Measurements from ENCODE around the gene HTD2.
"Not testable (repeated sequence)": the region's sequence is repeated elsewhere in the genome, so short reads cannot be mapped to it uniquely, and the experiment has no call there.

Gene HTD2

DNA sequence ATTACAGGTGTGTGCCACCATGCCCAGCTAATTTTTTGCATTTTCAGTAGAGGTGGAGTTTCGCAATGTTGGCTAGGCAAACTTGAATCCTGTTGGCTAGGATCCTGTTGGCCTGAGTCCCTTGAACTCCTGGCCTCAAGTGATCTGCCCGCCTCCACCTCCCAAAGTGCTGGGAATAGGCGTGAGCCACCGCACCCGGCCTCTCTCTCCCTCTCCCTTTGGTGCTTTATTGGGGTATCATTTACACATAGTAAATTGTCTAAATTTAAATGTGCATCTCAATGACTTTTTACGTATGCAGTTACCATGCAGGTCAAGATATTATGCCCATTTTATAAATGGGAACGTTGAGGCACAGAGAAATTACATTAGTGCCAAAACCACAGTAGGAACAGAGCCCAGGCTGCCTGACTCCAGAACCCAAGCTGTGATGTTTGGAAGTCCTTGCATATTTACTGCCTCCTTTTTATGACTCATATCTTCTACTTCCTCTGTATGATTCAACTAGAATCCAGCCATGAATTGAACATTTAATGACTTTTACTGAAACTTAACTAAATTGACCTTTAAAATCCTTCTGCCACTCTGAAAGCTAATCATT lies 34.3 kb upstream of the HTD2 start:
- H3K27ac ChIP-seq (ENCODE audit: low read depth, low read length) = no peak overlapping the region
- peaks cover 8 to 52% (median 36%) of the 10 kb centered on the region in 5 donors for H3K36me3 ChIP-seq (ENCODE audit: control insufficient read depth in 5 of 5, insufficient read depth in 5 of 5, low read length in 5 of 5)
- H3K4me3 ChIP-seq (ENCODE audit: low read depth in 1 of 5, low read length in 5 of 5) = no peak overlapping the region
- peaks cover 0 to 10% (median 10%) of the 10 kb centered on the region in 5 donors for H3K4me1 ChIP-seq (ENCODE audit: control insufficient read depth in 5 of 5, insufficient read depth in 5 of 5, low read length in 5 of 5)
- H3K9ac ChIP-seq (ENCODE audit: low read length in 5 of 5) = no peak overlapping the region
- no peaks in the 10 kb centered on the region for H3K27me3 ChIP-seq (ENCODE audit: control insufficient read depth in 5 of 5, insufficient read depth in 4 of 5, low read length in 5 of 5)
- H3K9me3 ChIP-seq (ENCODE audit: control insufficient read depth in 5 of 5, low read length in 5 of 5) = no peaks in the 10 kb centered on the region

GRCh38 chr3:58272891-58273290 lies 33.4 kb upstream of the HTD2 start:
- Histone ChIP-seq H3K27me3 (ENCODE audit: control insufficient read depth in 5 of 5, insufficient read depth in 4 of 5, low read length in 5 of 5) (no peaks in the 10 kb centered on the region), H3K9ac (ENCODE audit: low read length in 5 of 5) (no peak overlapping the region), H3K27ac (ENCODE audit: low read depth, low read length) (no peak overlapping the region), H3K36me3 (ENCODE audit: control insufficient read depth in 5 of 5, insufficient read depth in 5 of 5, low read length in 5 of 5) (peaks cover 8 to 43% (median 34%) of the 10 kb centered on the region in 5 donors), H3K4me1 (ENCODE audit: control insufficient read depth in 5 of 5, insufficient read depth in 5 of 5, low read length in 5 of 5) (peaks cover 0 to 10% (median 10%) of the 10 kb centered on the region in 5 donors), H3K9me3 (ENCODE audit: control insufficient read depth in 5 of 5, low read length in 5 of 5) (no peaks in the 10 kb centered on the region), H3K4me3 (ENCODE audit: low read depth in 1 of 5, low read length in 5 of 5) (no peak overlapping the region)

DNA sequence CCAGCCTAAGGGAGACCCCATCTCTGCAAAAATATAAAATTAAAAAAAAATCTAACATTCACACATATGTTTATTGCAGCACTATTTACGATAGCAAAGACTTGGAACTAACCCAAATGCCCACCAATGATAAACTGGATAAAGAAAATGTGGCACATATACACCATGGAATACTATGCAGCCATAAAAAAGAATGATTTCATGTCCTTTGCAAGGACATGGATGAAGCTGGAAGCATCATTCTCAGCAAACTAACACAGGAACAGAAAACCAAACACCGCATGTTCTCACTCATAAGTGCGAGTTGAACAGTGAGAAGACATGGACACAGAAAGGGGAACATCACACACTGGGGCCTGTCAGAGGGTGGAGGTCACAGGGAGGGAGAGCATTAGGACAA lies 33.0 kb upstream of the HTD2 start:
- H3K4me3 ChIP-seq (ENCODE audit: low read depth in 1 of 5, low read length in 5 of 5); H3K27ac ChIP-seq (ENCODE audit: low read depth, low read length); H3K27me3 ChIP-seq (ENCODE audit: control insufficient read depth in 5 of 5, insufficient read depth in 4 of 5, low read length in 5 of 5); H3K9ac ChIP-seq (ENCODE audit: low read length in 5 of 5); H3K9me3 ChIP-seq (ENCODE audit: control insufficient read depth in 5 of 5, low read length in 5 of 5): not testable (repeated sequence)
- peaks cover 0 to 10% (median 10%) of the 10 kb centered on the region in 5 donors for H3K4me1 ChIP-seq (ENCODE audit: control insufficient read depth in 5 of 5, insufficient read depth in 5 of 5, low read length in 5 of 5)
- H3K36me3 ChIP-seq (ENCODE audit: control insufficient read depth in 5 of 5, insufficient read depth in 5 of 5, low read length in 5 of 5) = peaks cover 8 to 40% (median 29%) of the 10 kb centered on the region in 5 donors

- Histone ChIP-seq H3K27me3 (ENCODE audit: control insufficient read depth in 5 of 5, insufficient read depth in 4 of 5, low read length in 5 of 5) (no peaks in the 10 kb centered on the region), H3K36me3 (ENCODE audit: control insufficient read depth in 5 of 5, insufficient read depth in 5 of 5, low read length in 5 of 5) (peaks cover 8 to 33% (median 23%) of the 10 kb centered on the region in 5 donors), H3K4me3 (ENCODE audit: low read depth in 1 of 5, low read length in 5 of 5) (no peak overlapping the region), H3K9me3 (ENCODE audit: control insufficient read depth in 5 of 5, low read length in 5 of 5) (no peaks in the 10 kb centered on the region), H3K9ac (ENCODE audit: low read length in 5 of 5) (no peak overlapping the region), H3K27ac (ENCODE audit: low read depth, low read length) (no peak overlapping the region), H3K4me1 (ENCODE audit: control insufficient read depth in 5 of 5, insufficient read depth in 5 of 5, low read length in 5 of 5) (peaks cover 0 to 10% (median 10%) of the 10 kb centered on the region in 5 donors)
Measured at GRCh38 chr3:58274027-58274614, 32.2 kb upstream of the HTD2 start.

DNA sequence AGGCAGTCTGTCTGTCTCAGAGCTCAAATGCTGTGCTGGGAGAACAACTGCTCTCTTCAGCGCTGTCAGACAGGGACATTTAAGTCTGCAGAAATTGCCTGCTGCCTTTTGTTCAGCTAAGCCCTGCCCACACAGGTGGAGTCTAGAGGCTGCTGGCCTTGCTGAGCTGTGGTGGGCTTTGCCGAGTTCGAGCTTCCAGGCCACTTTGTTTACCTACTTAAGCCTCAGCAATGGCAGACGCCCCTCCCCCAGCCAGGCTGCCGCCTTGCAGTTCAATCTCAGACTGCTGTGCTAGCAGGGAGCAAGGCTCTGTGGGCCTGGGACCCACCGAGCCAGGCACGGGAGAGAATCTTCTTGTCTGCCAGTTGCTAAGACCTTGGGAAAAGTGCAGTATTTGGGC lies 25.3 kb upstream of the HTD2 start:
- Histone ChIP-seq H3K36me3 (ENCODE audit: control insufficient read depth in 5 of 5, insufficient read depth in 5 of 5, low read length in 5 of 5) (peaks cover 3 to 50% (median 25%) of the 10 kb centered on the region in 5 donors), H3K27me3 (ENCODE audit: control insufficient read depth in 5 of 5, insufficient read depth in 4 of 5, low read length in 5 of 5) (no peaks in the 10 kb centered on the region)

GRCh38 chr3:58285334-58285733 lies 21.0 kb upstream of the HTD2 start:
- no peaks in the 10 kb centered on the region for H3K4me1 ChIP-seq (ENCODE audit: control insufficient read depth in 5 of 5, insufficient read depth in 5 of 5, low read length in 5 of 5)
- peaks cover 7 to 71% (median 43%) of the 10 kb centered on the region in 5 donors for H3K36me3 ChIP-seq (ENCODE audit: control insufficient read depth in 5 of 5, insufficient read depth in 5 of 5, low read length in 5 of 5)
- H3K4me3 ChIP-seq (ENCODE audit: low read depth in 1 of 5, low read length in 5 of 5) = no peak overlapping the region
- H3K27ac ChIP-seq (ENCODE audit: low read depth, low read length) = no peak overlapping the region
- no peaks in the 10 kb centered on the region for H3K27me3 ChIP-seq (ENCODE audit: control insufficient read depth in 5 of 5, insufficient read depth in 4 of 5, low read length in 5 of 5)
- H3K9me3 ChIP-seq (ENCODE audit: control insufficient read depth in 5 of 5, low read length in 5 of 5) = no peaks in the 10 kb centered on the region
- H3K9ac ChIP-seq (ENCODE audit: low read length in 5 of 5) = no peak overlapping the region

More for the DNA sequence above, 25.3 kb upstream of the HTD2 start:
- Histone ChIP-seq H3K4me3 (ENCODE audit: low read depth in 1 of 5, low read length in 5 of 5) (no peak overlapping the region), H3K4me1 (ENCODE audit: control insufficient read depth in 5 of 5, insufficient read depth in 5 of 5, low read length in 5 of 5) (no peaks in the 10 kb centered on the region), H3K9me3 (ENCODE audit: control insufficient read depth in 5 of 5, low read length in 5 of 5) (no peaks in the 10 kb centered on the region), H3K27ac (ENCODE audit: low read depth, low read length) (no peak overlapping the region), H3K9ac (ENCODE audit: low read length in 5 of 5) (no peak overlapping the region)

DNA sequence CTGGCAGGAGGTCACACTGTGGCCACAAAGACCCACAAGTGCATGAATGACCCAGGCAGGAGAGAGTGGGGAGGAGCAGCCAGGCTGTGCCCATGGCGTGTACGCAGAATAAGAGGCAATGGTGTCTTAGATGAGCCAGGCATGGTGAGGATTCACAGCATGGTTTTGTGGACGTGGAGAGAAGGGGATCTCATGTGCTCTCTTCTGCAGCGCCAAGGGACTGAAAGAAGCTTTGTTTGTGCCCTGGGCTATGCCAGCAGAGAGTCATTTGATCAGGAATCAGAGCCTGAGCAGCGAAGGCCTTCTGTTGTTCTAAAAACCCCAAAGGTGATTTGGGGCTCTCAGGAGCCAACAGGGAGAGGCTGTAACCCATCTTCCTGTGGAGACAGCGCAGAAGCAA lies 19.0 kb upstream of the HTD2 start:
- H3K9me3 ChIP-seq (ENCODE audit: control insufficient read depth in 5 of 5, low read length in 5 of 5) = no peaks in the 10 kb centered on the region
- no peak overlapping the region for H3K9ac ChIP-seq (ENCODE audit: low read length in 5 of 5)
- H3K4me1 ChIP-seq (ENCODE audit: control insufficient read depth in 5 of 5, insufficient read depth in 5 of 5, low read length in 5 of 5) = no peaks in the 10 kb centered on the region
- H3K27ac ChIP-seq (ENCODE audit: low read depth, low read length) = no peak overlapping the region
- H3K36me3 ChIP-seq (ENCODE audit: control insufficient read depth in 5 of 5, insufficient read depth in 5 of 5, low read length in 5 of 5) = peaks cover 4 to 63% (median 39%) of the 10 kb centered on the region in 5 donors
- no peaks in the 10 kb centered on the region for H3K27me3 ChIP-seq (ENCODE audit: control insufficient read depth in 5 of 5, insufficient read depth in 4 of 5, low read length in 5 of 5)
- no peak overlapping the region for H3K4me3 ChIP-seq (ENCODE audit: low read depth in 1 of 5, low read length in 5 of 5)

DNA sequence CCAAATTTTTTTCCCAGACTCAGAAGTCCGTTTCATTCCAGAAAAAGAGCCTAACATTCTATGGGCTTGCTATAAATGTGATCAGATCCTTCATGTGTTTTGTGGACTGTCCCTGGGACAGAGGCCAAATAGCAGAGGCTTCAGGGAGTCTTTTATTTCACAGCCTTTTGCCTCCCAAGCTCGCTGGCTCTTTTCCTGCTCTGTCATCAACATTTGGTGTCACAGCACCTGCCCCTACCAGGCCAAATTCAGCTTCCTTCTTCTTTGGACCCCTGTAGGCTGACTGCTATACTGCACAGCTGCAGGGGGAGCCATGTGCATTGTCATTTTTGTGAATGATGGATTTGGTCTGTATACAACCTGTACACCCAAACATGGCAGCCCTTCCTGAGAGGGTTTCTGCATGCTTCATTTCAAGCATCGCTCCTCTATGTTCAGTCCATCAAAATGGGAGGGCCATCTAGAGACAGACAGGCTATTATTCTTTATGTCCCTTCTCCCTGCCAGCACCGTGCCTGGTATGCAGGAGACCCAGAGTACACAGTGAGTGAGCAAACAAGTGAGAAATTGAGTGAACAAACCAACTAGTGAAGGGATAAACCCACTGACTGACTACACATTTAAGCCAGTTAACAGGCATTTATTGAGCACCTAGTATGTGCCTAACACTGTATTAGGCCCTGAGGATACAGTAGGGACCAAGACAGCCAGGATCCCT lies 18.1 kb upstream of the HTD2 start:
- no peak overlapping the region for H3K27ac ChIP-seq (ENCODE audit: low read depth, low read length)
- no peaks in the 10 kb centered on the region for H3K27me3 ChIP-seq (ENCODE audit: control insufficient read depth in 5 of 5, insufficient read depth in 4 of 5, low read length in 5 of 5)
- H3K36me3 ChIP-seq (ENCODE audit: control insufficient read depth in 5 of 5, insufficient read depth in 5 of 5, low read length in 5 of 5) = peaks cover 4 to 61% (median 37%) of the 10 kb centered on the region in 5 donors
- H3K9me3 ChIP-seq (ENCODE audit: control insufficient read depth in 5 of 5, low read length in 5 of 5) = no peaks in the 10 kb centered on the region
- no peak overlapping the region for H3K9ac ChIP-seq (ENCODE audit: low read length in 5 of 5)
- H3K4me3 ChIP-seq (ENCODE audit: low read depth in 1 of 5, low read length in 5 of 5) = no peak overlapping the region
- no peaks in the 10 kb centered on the region for H3K4me1 ChIP-seq (ENCODE audit: control insufficient read depth in 5 of 5, insufficient read depth in 5 of 5, low read length in 5 of 5)

DNA sequence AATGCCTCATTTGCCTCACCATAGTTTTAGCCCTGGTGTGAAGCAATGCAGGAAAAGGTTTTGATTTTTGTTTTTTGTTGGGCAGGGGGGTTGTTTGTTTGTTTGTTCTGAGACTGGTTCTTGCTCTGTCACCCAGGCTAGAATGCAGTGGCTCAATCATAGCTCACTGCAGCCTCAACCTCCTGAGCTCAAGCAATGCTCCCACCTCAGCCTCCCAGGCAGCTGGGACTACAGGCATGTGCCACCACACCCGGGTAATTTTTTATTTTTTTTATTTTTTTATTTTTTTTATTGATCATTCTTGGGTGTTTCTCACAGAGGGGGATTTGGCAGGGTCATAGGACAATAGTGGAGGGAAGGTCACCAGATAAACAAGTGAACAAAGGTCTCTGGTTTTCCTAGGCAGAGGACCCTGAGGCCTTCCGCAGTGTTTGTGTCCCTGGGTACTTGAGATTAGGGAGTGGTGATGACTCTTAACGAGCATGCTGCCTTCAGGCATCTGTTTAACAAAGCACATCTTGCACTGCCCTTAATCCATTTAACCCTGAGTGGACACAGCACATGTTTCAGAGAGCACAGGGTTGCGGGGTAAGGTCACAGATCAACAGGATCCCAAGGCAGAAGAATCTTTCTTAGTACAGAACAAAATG lies 17.2 kb upstream of the HTD2 start:
- not testable (repeated sequence) for H3K27me3 ChIP-seq (ENCODE audit: control insufficient read depth in 5 of 5, insufficient read depth in 4 of 5, low read length in 5 of 5); H3K4me1 ChIP-seq (ENCODE audit: control insufficient read depth in 5 of 5, insufficient read depth in 5 of 5, low read length in 5 of 5); H3K4me3 ChIP-seq (ENCODE audit: low read depth in 1 of 5, low read length in 5 of 5); H3K27ac ChIP-seq (ENCODE audit: low read depth, low read length); H3K9ac ChIP-seq (ENCODE audit: low read length in 5 of 5); H3K9me3 ChIP-seq (ENCODE audit: control insufficient read depth in 5 of 5, low read length in 5 of 5)
- peaks cover 4 to 61% (median 45%) of the 10 kb centered on the region in 5 donors for H3K36me3 ChIP-seq (ENCODE audit: control insufficient read depth in 5 of 5, insufficient read depth in 5 of 5, low read length in 5 of 5)

DNA sequence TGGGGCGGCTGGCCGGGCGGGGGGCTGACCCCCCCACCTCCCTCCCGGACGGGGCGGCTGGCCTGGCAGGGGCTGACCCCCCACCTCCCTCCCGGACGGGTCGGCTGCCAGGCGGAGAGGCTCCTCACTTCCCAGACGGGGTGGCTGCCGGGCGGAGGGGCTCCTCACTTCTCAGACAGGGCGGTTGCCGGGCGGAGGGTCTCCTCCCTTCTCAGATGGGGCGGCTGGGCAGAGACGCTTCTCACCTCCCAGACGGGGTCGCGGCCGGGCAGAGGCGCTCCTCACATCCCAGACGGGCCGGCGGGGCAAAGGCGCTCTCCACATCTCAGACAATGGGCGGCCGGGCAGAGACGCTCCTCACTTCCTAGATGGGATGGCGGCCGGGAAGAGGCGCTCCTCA lies 15.9 kb upstream of the HTD2 start:
- not testable (repeated sequence) for H3K4me1 ChIP-seq (ENCODE audit: control insufficient read depth in 5 of 5, insufficient read depth in 5 of 5, low read length in 5 of 5); H3K9me3 ChIP-seq (ENCODE audit: control insufficient read depth in 5 of 5, low read length in 5 of 5); H3K4me3 ChIP-seq (ENCODE audit: low read depth in 1 of 5, low read length in 5 of 5); H3K9ac ChIP-seq (ENCODE audit: low read length in 5 of 5); H3K27me3 ChIP-seq (ENCODE audit: control insufficient read depth in 5 of 5, insufficient read depth in 4 of 5, low read length in 5 of 5); H3K27ac ChIP-seq (ENCODE audit: low read depth, low read length)
- peaks cover 4 to 51% (median 39%) of the 10 kb centered on the region in 5 donors for H3K36me3 ChIP-seq (ENCODE audit: control insufficient read depth in 5 of 5, insufficient read depth in 5 of 5, low read length in 5 of 5)

All from subcutaneous abdominal adipose tissue (tissue), 5 donors.